NAMALWA (cell line): ENCODE measurements around the gene CAVIN4.

Experiments
- DNase-seq: peaks from one replicate; pipeline ENCODE4 v3.0.0-alpha.2; 2015; ENCODE audit warnings: low spot score

The CAVIN4 gene

GRCh38 chr9:100591139-100591538 lies 13.3 kb downstream of the CAVIN4 start:
- no peak for DNase-seq

DNA sequence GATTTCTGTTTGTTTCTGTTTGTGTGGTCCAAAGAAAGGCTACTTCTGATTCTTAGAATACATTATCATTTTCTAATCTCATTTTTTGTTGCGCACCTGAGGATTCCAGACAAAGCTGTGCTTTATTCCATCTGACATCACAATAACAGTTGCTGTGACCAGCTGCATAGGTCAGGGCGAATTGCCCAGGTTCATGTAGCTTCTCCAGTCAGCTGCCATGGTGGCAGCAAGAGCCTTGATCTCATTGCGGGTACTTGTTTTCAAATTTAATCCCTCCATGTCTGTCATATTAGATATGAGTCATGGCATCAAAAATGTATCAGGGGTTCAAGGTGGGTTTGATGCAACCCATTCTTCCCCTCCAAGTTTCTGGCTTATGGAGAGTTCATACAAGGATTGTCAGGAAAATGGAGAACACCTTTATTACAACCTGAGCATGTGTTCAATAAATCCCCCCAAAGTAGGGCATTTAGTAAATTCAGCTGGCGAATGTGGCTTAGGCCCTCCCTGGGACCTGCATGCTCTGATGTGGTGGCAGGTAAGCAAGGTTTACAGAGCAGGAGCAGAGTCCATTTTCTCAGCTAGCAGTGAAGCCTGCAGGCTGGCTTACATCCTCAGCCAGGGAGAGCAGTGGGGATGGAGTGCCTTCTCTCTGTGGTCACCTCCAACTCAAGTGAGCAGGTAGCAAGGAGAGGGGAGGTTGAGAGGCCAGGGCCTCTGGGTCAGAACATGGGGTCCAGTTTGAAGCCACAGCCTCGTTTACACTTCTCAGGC lies 13.9 kb downstream of the CAVIN4 start:
- no peak for DNase-seq

GRCh38 chr9:100595391-100596199 lies 17.7 kb downstream of the CAVIN4 start:
- peak; percentile 70 for DNase-seq

GRCh38 chr9:100597236-100597635 lies 19.4 kb downstream of the CAVIN4 start:
- no peak for DNase-seq

DNA sequence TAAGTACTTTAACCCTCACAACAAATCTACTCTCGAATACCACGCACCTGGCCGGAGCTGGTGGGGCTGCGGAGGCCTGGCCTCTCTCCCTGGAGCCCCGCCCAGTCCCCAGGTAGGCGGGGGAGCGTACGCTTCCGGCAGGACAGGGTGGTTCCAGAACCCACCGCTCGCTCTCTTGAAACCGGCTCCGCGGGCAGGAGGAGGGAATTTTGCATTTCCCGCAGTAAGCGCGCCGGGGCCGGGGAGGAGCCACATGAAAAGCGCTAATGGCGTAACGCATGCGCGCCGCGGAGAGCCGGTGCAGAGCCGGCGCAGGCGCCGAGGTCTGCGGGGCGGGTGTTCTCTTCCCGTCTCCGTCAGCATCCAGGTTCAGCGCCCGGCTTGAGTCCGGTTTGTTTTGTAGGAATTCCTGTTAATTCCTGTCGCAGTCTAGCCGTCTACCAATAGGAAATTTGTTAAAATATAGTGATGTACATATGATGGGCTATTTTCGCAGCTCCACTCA lies 20.8 kb downstream of the CAVIN4 start:
- DNase-seq = no peak

DNA sequence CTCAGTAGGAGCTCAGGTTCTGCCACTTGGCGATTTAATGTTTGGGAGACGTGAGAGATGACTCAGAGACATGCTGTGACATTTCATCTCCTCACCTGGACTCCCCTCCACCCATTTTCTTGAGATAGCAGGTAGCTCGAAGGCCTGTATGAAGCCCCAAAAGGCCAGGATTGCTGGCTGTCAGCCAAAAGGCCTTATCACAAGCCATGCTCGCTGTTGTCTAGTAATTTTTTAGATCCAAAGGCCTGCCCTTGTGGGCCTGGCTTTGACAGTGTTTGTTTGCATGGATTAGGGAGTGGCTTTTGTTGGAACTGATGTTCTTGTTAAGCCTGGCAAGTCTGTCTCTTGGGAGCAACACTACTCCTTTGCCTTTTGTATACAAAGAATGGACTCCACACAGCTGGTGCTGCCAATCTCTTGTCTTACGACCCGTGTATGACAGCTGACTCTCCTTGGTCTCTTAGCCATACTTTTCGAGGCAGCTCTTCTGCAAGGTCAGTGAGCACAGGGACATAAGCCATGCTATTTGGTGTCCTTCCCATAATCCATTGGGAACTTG lies 22.7 kb downstream of the CAVIN4 start:
- DNase-seq = no peak

GRCh38 chr9:100601216-100601615 lies 23.3 kb downstream of the CAVIN4 start:
- peak; percentile 80 for DNase-seq

- DNase-seq = peak; percentile 54
Measured at GRCh38 chr9:100602342-100602801, 24.5 kb downstream of the CAVIN4 start.

DNA sequence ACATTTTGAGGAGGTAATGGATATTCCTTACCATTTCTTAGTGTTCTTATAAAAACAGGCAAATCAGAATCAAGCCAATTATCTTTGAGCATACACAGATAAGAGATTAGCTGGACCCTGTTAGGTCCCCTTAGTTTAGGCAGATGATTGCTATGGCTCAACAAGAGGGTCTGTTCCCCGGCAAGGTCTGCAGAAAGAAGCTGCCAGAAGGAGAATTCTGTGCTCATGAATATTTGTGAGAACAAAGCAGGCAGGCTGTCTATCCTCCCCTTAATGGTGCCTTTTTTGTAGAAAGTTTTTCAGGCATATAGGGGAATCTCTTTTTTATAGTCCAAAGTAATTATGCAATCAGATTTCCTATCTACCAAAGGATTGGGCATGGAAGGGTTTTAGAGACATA lies 27.5 kb downstream of the CAVIN4 start:
- no peak for DNase-seq

DNA sequence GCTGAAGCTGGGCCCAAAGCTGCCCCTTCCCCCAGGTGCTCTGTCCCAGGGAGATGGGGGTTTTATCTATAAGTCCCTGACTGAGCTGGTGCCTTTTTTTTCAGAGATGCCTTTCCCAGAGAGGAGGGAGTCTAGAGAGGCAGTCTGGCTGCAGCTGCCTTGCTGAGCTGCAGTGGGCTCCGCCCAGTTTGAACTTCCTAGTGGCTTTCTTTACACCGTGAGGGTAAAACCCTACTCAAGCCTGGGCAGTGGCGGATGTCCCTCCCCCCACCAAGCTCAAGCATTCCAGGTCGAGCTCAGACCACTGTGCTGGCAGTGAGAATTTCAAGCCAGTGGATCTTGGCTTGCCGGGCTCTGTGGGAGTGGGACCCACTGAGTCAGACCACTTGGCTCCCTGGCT lies 41.3 kb downstream of the CAVIN4 start:
- no peak for DNase-seq

DNA sequence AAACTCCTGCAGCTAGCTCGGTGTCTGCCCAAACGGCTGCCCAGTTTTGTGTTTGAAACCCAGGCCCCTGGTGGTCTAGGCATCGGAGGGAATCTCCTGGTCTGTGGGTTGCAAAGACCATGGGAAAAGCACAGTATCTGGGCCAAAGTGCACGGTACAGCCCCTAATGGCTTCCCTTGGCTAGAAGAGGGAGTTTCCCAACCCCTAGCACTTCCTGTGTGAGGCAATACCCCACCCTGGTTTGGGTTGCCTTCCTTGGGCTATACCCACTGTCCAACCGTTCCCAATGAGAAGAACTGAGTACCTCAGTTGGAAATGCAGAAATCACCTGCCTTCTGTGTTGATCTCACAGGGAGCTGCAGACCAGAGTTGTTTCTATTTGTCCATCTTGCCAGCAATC lies 41.8 kb downstream of the CAVIN4 start:
- DNase-seq = no peak

- DNase-seq = no peak
Measured at GRCh38 chr9:100623969-100624368, 46.1 kb downstream of the CAVIN4 start.

GRCh38 chr9:100626949-100627348 lies 49.1 kb downstream of the CAVIN4 start:
- DNase-seq = no peak

GRCh38 chr9:100637787-100638186 lies 59.9 kb downstream of the CAVIN4 start:
- DNase-seq = no peak
